PC-3 (cell line): ENCODE measurements around the gene ZSCAN23. TPM values are rescaled to one million over a fixed set of nuclear protein-coding genes. Genes with fewer than 3 reads are reported as not detected.

Experiments
- ATAC-seq: fragments of 200-7000 bp; cut with Tn5 transposase; 2 replicates; pipeline ENCODE4 v1.9.1; 2020; ENCODE audit warnings: mild to moderate bottlenecking, moderate library complexity
- BruUV-seq: library from RNA; stranded (reverse); fragments of 400-500 nt; replicated peaks from 2 replicates; lab custom pipeline; 2021; lab: Mats Ljungman, UMichigan
- CTCF ChIA-PET: fragments of 300-600 bp; sonication (Branson Sonifier 250); formaldehyde crosslinking; loops from one replicate; lab custom pipeline; 2022; ENCODE audit warnings: antibody characterized with exemption; lab: Charles Lee
- POLR2A ChIA-PET: fragments of 300-600 bp; sonication (Branson Sonifier 250); formaldehyde crosslinking; loops from one replicate; lab custom pipeline; 2022; ENCODE audit warnings: antibody characterized with exemption; ENCODE audit not compliant: unreplicated experiment; lab: Charles Lee
- DNase-seq: peaks from one replicate; pipeline ENCODE4 v3.0.0-alpha.2; 2015
- H2AFZ ChIP-seq: fragments of 300-600 bp; sonication (generic); 2 replicates; pipeline ENCODE4 v1.6.0; 2016; ENCODE audit warnings: antibody characterized with exemption, low read length
- H3F3A ChIP-seq: fragments of 300-600 bp; sonication (generic); one replicate; pipeline ENCODE4 v1.6.0; 2017; ENCODE audit warnings: antibody characterized with exemption, low read length, control low read depth, mild to moderate bottlenecking; ENCODE audit not compliant: unreplicated experiment
- H3K27ac ChIP-seq: fragments of 300-600 bp; sonication (generic); 2 replicates; pipeline ENCODE4 v1.5.1; 2016; ENCODE audit warnings: mild to moderate bottlenecking, low read length
- H3K27me3 ChIP-seq: fragments of 300-600 bp; sonication (generic); 2 replicates; pipeline ENCODE4 v1.6.1; 2016; ENCODE audit warnings: low read length, mixed read lengths
- H3K36me3 ChIP-seq: fragments of 300-600 bp; sonication (generic); 2 replicates; pipeline ENCODE4 v1.6.1; 2016; ENCODE audit warnings: low read depth, mixed run types, low read length, mixed read lengths
- H3K4me1 ChIP-seq: fragments of 300-600 bp; sonication (generic); 2 replicates; pipeline ENCODE4 v1.5.1; 2016; ENCODE audit warnings: low read length; ENCODE audit not compliant: insufficient read depth
- H3K4me2 ChIP-seq: fragments of 300-600 bp; sonication (generic); 2 replicates; pipeline ENCODE4 v1.6.0; 2016; ENCODE audit warnings: low read length
- H3K4me3 ChIP-seq: fragments of 300-600 bp; sonication (generic); 2 replicates; pipeline ENCODE4 v1.5.1; 2016; ENCODE audit warnings: mild to moderate bottlenecking, low read length, mixed read lengths
- H3K79me2 ChIP-seq: fragments of 300-600 bp; sonication (generic); 2 replicates; pipeline ENCODE4 v1.6.1; 2017; ENCODE audit warnings: low read length, mixed read lengths
- H3K9ac ChIP-seq: fragments of 300-600 bp; sonication (generic); 2 replicates; pipeline ENCODE4 v1.6.0; 2016; ENCODE audit warnings: mild to moderate bottlenecking, low read length
- H3K9me2 ChIP-seq: fragments of 300-600 bp; sonication (generic); replicated peaks from 2 replicates; pipeline ENCODE4 v1.6.1; 2016; ENCODE audit warnings: mixed run types, low read length, mixed read lengths
- H3K9me3 ChIP-seq: fragments of 300-600 bp; sonication (generic); 2 replicates; pipeline ENCODE4 v1.6.1; 2016; ENCODE audit warnings: low read length, mixed read lengths
- H4K20me1 ChIP-seq: fragments of 300-600 bp; sonication (generic); 2 replicates; pipeline ENCODE4 v1.6.1; 2016; ENCODE audit warnings: low read length, mixed read lengths
- EZH2 ChIP-seq: fragments of 300-600 bp; sonication (generic); IDR thresholded peaks from one replicate; pipeline ENCODE4 v1.6.1; 2017; ENCODE audit warnings: antibody characterized with exemption, mild to moderate bottlenecking, low read length; ENCODE audit not compliant: unreplicated experiment
- EZH2phosphoT487 ChIP-seq: fragments of 300-600 bp; sonication (generic); IDR thresholded peaks from 2 replicates; pipeline ENCODE4 v1.6.1; 2018; ENCODE audit warnings: mild to moderate bottlenecking, antibody characterized with exemption, low read length, borderline replicate concordance
- intact Hi-C: fragments of 100-400 bp; cut with micrococcal nuclease; formaldehyde crosslinking; loops from 2 replicates; pipeline ENCODE4 v1.9.0; 2023
- total RNA-seq: library from RNA; depleted of rRNA; stranded (reverse); fragments of >200 nt; gene quantifications from 2 replicates; pipeline ENCODE4 v1.2.3, GENCODE V29; 2014
- TF ChIP-seq, protein P1 (sequence below): fragments of 300-600 bp; sonication (generic); conservative IDR thresholded peaks from 2 replicates; pipeline ENCODE4 v1.5.1; 2017; ENCODE audit warnings: antibody characterized with exemption, low read depth, mild to moderate bottlenecking, low read length

ZSCAN23 gene
- total RNA-seq, 1 experiment from 2014 or later: 2.2 TPM

DNA sequence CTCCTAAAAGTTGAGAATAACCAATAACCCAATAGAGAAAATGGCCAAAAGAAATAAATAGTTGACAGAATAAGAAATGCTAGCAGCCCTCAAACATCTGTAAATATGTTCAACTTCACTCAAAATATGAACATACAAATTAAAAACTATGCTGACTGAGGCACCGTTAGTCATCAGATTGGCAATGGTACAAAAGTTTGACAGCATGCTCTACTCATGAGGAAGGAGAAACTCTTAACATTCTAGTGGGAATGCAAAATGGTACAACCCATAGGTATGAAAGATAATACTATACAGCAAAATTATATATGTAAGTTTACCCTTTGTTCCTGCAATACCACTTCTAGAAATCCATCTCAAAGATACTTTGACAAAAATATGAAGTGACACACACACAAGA is 42.1 kb downstream of the ZSCAN23 start:
- H3K36me3 ChIP-seq: no peaks in the 10 kb centered on the region
- no peaks in the 10 kb centered on the region for H3K27me3 ChIP-seq
- CTCF ChIA-PET: no interaction called here
- no peaks in the 10 kb centered on the region for H3K9me2 ChIP-seq
- no peaks in the 10 kb centered on the region for H4K20me1 ChIP-seq
- BruUV-seq: no TSS peak
- no peak overlapping the region for H3K27ac ChIP-seq
- H3K9ac ChIP-seq: no peak overlapping the region
- no peak overlapping the region for H2AFZ ChIP-seq
- ATAC-seq (peak; percentile 60), DNase-seq (peak; percentile 76)
- intact Hi-C loops: no loop called here
- no peak for TF ChIP-seq EZH2
- TF ChIP-seq, protein P1, sequence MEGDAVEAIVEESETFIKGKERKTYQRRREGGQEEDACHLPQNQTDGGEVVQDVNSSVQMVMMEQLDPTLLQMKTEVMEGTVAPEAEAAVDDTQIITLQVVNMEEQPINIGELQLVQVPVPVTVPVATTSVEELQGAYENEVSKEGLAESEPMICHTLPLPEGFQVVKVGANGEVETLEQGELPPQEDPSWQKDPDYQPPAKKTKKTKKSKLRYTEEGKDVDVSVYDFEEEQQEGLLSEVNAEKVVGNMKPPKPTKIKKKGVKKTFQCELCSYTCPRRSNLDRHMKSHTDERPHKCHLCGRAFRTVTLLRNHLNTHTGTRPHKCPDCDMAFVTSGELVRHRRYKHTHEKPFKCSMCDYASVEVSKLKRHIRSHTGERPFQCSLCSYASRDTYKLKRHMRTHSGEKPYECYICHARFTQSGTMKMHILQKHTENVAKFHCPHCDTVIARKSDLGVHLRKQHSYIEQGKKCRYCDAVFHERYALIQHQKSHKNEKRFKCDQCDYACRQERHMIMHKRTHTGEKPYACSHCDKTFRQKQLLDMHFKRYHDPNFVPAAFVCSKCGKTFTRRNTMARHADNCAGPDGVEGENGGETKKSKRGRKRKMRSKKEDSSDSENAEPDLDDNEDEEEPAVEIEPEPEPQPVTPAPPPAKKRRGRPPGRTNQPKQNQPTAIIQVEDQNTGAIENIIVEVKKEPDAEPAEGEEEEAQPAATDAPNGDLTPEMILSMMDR: no peak
- no peak for TF ChIP-seq EZH2phosphoT487
- no peaks in the 10 kb centered on the region for H3K79me2 ChIP-seq
- peaks cover 7% of the 10 kb centered on the region for H3K4me1 ChIP-seq
- H3K9me3 ChIP-seq: no peaks in the 10 kb centered on the region
- H3K4me3 ChIP-seq: no peak overlapping the region
- no peak overlapping the region for H3K4me2 ChIP-seq
- POLR2A ChIA-PET: no interaction called here
- no peaks in the 10 kb centered on the region for H3F3A ChIP-seq

DNA sequence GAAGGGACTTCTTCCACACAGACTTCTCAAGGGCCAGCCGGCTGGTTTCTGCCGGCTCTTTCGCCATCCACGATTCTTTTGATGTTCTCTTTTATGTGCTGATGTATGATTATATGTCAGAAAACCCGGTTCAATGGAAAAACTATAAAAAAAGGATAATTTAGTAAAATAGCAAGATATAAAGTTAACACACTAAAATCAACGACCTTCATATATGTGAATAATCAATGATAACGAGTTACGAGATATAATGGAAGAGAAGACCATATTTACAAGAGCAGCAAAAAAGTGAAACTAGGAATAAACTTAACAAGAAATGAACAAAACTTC is 43.2 kb downstream of the ZSCAN23 start:
- Histone ChIP-seq H3K4me2 (no peak overlapping the region), H3K36me3 (no peaks in the 10 kb centered on the region), H3K4me1 (peaks cover 7% of the 10 kb centered on the region), H3K27me3 (no peaks in the 10 kb centered on the region), H3K27ac (no peak overlapping the region), H3K9ac (no peak overlapping the region), H2AFZ (no peak overlapping the region), H3K4me3 (no peak overlapping the region), H3F3A (no peaks in the 10 kb centered on the region), H4K20me1 (no peaks in the 10 kb centered on the region), H3K9me2 (no peaks in the 10 kb centered on the region), H3K79me2 (no peaks in the 10 kb centered on the region), H3K9me3 (no peaks in the 10 kb centered on the region)
- TF ChIP-seq EZH2phosphoT487: no peak
- TF ChIP-seq EZH2: no peak
- TF ChIP-seq, protein P1: no peak
- ChIA-PET POLR2A (no interaction called here), CTCF (no interaction called here)
- intact Hi-C loops: no loop called here
- ATAC-seq (no peak), DNase-seq (no peak)
- no TSS peak for BruUV-seq

DNA sequence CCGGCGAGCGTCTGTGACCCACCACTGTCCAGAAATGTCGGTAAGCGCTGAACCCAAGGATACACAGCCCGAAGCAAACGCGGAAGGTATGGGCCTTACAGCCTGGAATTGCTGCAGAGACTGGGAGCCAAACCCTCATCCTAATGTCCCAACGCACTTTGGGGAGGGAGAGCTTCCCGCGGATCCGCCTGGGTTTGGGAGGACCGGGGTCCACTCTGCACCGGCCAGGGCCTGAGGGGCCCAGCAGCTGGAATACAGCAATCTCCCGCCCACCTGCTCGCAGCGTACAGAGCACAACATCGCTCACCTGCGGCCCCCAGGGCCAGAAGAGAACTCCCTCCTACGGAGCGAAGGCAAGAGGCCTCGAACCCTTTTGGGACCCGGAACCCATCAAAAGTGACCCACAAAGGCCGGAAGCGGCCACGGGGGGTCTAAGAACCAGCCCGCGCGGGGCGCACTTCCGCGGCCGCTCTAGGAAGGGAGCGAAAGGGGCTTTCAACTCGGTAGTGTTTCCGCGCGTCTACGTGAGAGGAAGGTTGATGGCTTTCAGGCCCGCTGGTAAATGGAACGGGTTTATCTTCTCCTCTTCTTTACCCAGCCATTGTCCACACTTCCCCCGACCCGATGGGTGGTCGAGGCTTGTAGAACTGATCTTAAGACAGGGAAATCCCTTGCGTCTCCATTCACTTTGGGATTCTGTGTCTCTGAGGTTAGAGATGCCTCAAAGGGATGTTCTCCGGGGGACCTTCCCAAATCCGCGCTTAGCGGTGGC is 43.8 kb downstream of the ZSCAN23 start, which contains the start of gene ZSCAN12:
Gene ZSCAN12 (minus strand): TSS at position 398 of the 772 bp plus-strand sequence. CDS start 1,342 bp downstream, outside the sequence.
- DNase-seq: no peak
- no peak within 1 kb of the TSS for H3K4me3 ChIP-seq
- intact Hi-C loops: loop anchor here (10.0 kb wide), 1 partner anchor 185 kb away; a partner anchor contains a TSS

More for the DNA sequence above, 43.8 kb downstream of the ZSCAN23 start, which contains the start of gene ZSCAN12:
- POLR2A ChIA-PET: no interaction called here
- Histone ChIP-seq H3K36me3 (no peaks in the 10 kb centered on the region), H3K9me3 (no peaks in the 10 kb centered on the region), H3F3A (no peaks in the 10 kb centered on the region), H3K4me1 (peaks cover 7% of the 10 kb centered on the region), H4K20me1 (no peaks in the 10 kb centered on the region), H3K79me2 (no peaks in the 10 kb centered on the region), H3K27ac (no peak within 1 kb of the TSS), H3K27me3 (no peaks in the 10 kb centered on the region), H2AFZ (no peak within 1 kb of the TSS), H3K4me2 (no peak within 1 kb of the TSS), H3K9me2 (no peaks in the 10 kb centered on the region), H3K9ac (no peak within 1 kb of the TSS)
- no TSS peak for BruUV-seq
- CTCF ChIA-PET: no interaction called here
- TF ChIP-seq, protein P1: no peak
- no peak for TF ChIP-seq EZH2phosphoT487
- no peak for ATAC-seq
